ENCODE measurements around the gene ACTRT3.
A peak's percentile ranks its signal among the peaks of the same experiment; 100 is the strongest.

Gene ACTRT3

GRCh38 chr3:169769287-169770181 lies at the start of gene ACTRT3:
Gene ACTRT3, minus strand, starts transcription at chr3:169769561. Its CDS starts 41 bp downstream, at chr3:169769520.
- peak; percentile 38 for DNase-seq (ENCODE audit: low read depth)

GRCh38 chr3:169818316-169818715 lies 49.0 kb upstream of the ACTRT3 start:
- no peak for DNase-seq (ENCODE audit: low read depth)

GRCh38 chr3:169815590-169816150 lies 46.3 kb upstream of the ACTRT3 start:
- DNase-seq (ENCODE audit: low read depth) = no peak

GRCh38 chr3:169813757-169814517 lies 44.6 kb upstream of the ACTRT3 start:
- peak; percentile 20 for DNase-seq (ENCODE audit: low read depth)

- no peak for DNase-seq (ENCODE audit: low read depth)
Measured at GRCh38 chr3:169813278-169813677, 43.9 kb upstream of the ACTRT3 start.

- DNase-seq (ENCODE audit: low read depth) = peak; percentile 27
Measured at GRCh38 chr3:169812332-169813235, 43.2 kb upstream of the ACTRT3 start, which contains the start of the genes LRRC34 and LRRIQ4. Gene LRRC34, minus strand, starts transcription at chr3:169812904. Its CDS starts 356 bp downstream, at chr3:169812548. Gene LRRIQ4, plus strand, starts transcription at chr3:169812870. Its CDS starts 9,052 bp downstream, at chr3:169821922.

GRCh38 chr3:169811631-169812331 lies 42.4 kb upstream of the ACTRT3 start:
- no peak for DNase-seq (ENCODE audit: low read depth)

GRCh38 chr3:169809230-169809795 lies 40.0 kb upstream of the ACTRT3 start:
- DNase-seq (ENCODE audit: low read depth) = no peak

GRCh38 chr3:169804681-169805080 lies 35.3 kb upstream of the ACTRT3 start:
- DNase-seq (ENCODE audit: low read depth) = no peak

- DNase-seq (ENCODE audit: low read depth) = no peak
Measured at GRCh38 chr3:169792359-169792758, 23.0 kb upstream of the ACTRT3 start.

GRCh38 chr3:169790687-169791429 lies 21.5 kb upstream of the ACTRT3 start:
- DNase-seq (ENCODE audit: low read depth) = no peak

- DNase-seq (ENCODE audit: low read depth) = no peak
Measured at GRCh38 chr3:169790219-169790618, 20.9 kb upstream of the ACTRT3 start.

GRCh38 chr3:169787791-169788190 lies 18.4 kb upstream of the ACTRT3 start:
- DNase-seq (ENCODE audit: low read depth) = no peak

- DNase-seq (ENCODE audit: low read depth) = no peak
Measured at GRCh38 chr3:169787120-169787519, 17.8 kb upstream of the ACTRT3 start.

- DNase-seq (ENCODE audit: low read depth) = no peak
Measured at GRCh38 chr3:169781209-169781855, 12.0 kb upstream of the ACTRT3 start.

- no peak for DNase-seq (ENCODE audit: low read depth)
Measured at GRCh38 chr3:169780742-169781141, 11.4 kb upstream of the ACTRT3 start.

- no peak for DNase-seq (ENCODE audit: low read depth)
Measured at GRCh38 chr3:169777822-169778221, 8.5 kb upstream of the ACTRT3 start.

- DNase-seq (ENCODE audit: low read depth) = no peak
Measured at GRCh38 chr3:169774186-169774585, 4.8 kb upstream of the ACTRT3 start.

Measured in stimulated activated CD8-positive, alpha-beta memory T cell treated with anti-CD3 and anti-CD28 coated beads, Interleukin-15, amount 100 ng/mL, for 24 hours (primary cell).